Measurements from ENCODE around the gene RCOR1. TPM values are rescaled to one million over a fixed set of nuclear protein-coding genes. Genes with fewer than 3 reads are reported as not detected.

The RCOR1 gene
- total RNA-seq, 1 experiment from 2014 or later: 21.9 TPM

DNA sequence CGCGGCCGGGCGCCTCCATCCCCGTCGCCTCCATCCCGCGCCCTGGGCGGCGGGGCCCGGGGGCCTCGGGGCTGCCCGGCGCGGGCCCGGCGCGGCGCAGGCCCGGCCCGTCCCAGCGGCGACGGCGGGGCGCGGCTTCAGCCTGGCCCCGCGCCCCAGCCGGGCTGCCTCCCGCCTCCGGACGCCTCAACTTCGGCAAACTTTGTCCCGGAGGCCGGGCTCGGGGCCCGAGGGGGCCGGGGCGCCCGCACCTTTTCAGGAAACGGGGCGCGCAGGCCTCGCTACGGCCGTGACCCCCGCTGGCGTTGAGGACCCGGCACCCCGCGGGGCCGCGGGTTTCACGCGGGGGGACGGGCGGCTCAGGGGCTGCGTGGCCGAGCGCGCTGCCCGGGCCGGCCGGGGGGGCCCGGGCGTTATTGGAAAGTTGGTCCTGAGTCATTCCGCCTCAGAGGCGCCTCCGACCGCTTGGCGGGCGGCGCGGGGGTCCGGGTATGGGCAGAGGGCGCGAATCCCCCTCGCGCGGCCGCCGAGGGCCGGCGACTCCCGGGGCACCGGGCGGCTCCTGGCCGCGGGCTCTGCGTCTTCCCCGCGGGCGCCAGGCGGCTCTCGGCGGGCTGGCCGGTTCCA, 185.4 kb downstream of the RCOR1 start:
- H3K27ac ChIP-seq: peak overlapping the region; percentile 93
- no peaks in the 10 kb centered on the region for H3K27me3 ChIP-seq (replicated peaks)
- H3K36me3 ChIP-seq: peaks cover 13% of the 10 kb centered on the region
- H3K4me3 ChIP-seq: peak overlapping the region; percentile 98
- peak in 1 of 2 experiments; percentile 18 for DNase-seq (ENCODE audit: low read depth in 1 of 2, low spot score in 2 of 2)
- H3K4me1 ChIP-seq (replicated peaks): peaks cover 30% of the 10 kb centered on the region
- H3K9me3 ChIP-seq (replicated peaks): peaks cover 2% of the 10 kb centered on the region; the same call in 1 of the 2 replicates

DNA sequence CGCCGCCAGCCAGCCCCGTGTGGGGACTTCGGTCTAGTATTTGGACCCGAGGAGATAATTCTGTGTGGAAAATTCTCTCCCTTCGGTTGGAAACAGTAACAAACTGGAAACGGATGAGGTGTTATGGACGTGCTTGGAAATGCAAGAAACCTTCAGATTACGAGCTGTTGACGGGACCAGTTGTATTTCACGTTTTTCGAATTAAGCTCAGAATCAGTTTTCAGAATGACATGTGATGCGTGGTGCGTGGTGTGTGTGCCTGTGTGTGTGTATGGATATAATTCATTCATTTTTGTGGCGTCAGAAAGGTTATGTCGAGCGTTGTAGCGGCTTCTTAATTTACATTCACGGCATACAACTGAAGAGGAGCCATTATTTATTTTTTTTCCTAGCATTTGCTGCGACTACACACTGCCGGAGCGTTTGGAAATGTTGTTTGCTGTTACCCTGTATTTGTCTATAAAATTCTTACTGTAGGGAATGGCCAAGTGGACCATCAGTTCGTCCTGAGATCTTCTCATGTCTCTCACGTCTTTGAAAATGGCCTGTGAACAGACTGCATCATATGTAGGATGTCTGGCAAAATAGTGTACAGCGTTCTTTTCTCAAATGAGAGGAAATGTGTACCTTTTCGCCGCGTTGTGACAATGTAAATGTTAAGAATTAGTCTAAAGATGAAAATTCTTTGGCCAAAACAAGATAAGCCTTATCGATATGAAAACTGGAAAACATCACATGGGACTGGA, 186.1 kb downstream of the RCOR1 start:
- Histone ChIP-seq H3K27ac (peak overlapping the region; percentile 93), H3K4me3 (peak overlapping the region; percentile 98), H3K36me3 (peaks cover 13% of the 10 kb centered on the region), H3K4me1 (replicated peaks) (peaks cover 30% of the 10 kb centered on the region), H3K27me3 (replicated peaks) (no peaks in the 10 kb centered on the region), H3K9me3 (replicated peaks) (peaks cover 2% of the 10 kb centered on the region; the same call in 1 of the 2 replicates)
- peak in 1 of 2 experiments; percentile 32 for DNase-seq (ENCODE audit: low read depth in 1 of 2, low spot score in 2 of 2)

GRCh38 chr14:102779084-102779462, 186.6 kb downstream of the RCOR1 start:
- peak overlapping the region; percentile 98 for H3K4me3 ChIP-seq
- DNase-seq (ENCODE audit: low read depth in 1 of 2, low spot score in 2 of 2): no peak
- H3K27me3 ChIP-seq (replicated peaks): no peaks in the 10 kb centered on the region
- peaks cover 2% of the 10 kb centered on the region; the same call in 1 of the 2 replicates for H3K9me3 ChIP-seq (replicated peaks)
- H3K27ac ChIP-seq: no peak overlapping the region
- H3K36me3 ChIP-seq: peaks cover 13% of the 10 kb centered on the region
- peaks cover 30% of the 10 kb centered on the region for H3K4me1 ChIP-seq (replicated peaks)

GRCh38 chr14:102779574-102780315, 187.3 kb downstream of the RCOR1 start:
- peaks cover 25% of the 10 kb centered on the region for H3K4me1 ChIP-seq (replicated peaks)
- H3K9me3 ChIP-seq (replicated peaks): peaks cover 2% of the 10 kb centered on the region; the same call in 1 of the 2 replicates
- H3K36me3 ChIP-seq: peaks cover 13% of the 10 kb centered on the region
- no peak overlapping the region for H3K27ac ChIP-seq
- no peak overlapping the region for H3K4me3 ChIP-seq
- H3K27me3 ChIP-seq (replicated peaks): no peaks in the 10 kb centered on the region
- DNase-seq (ENCODE audit: low read depth in 1 of 2, low spot score in 2 of 2): no peak

Other genes with a start within 250 kb of the RCOR1 start
- 50.8 and 60.9 TPM in 2 replicates for gene CINP, start 229.8 kb upstream of the RCOR1 start, total RNA-seq (2014; rRNA removed; shearing (Covaris generic))
- gene TECPR2, start 229.7 kb upstream of the RCOR1 start, total RNA-seq (2014; rRNA removed; shearing (Covaris generic)): 4.0 and 4.8 TPM in 2 replicates
- 28.7 and 83.8 TPM in 2 replicates for gene ANKRD9, start 82.9 kb upstream of the RCOR1 start, total RNA-seq (2014; rRNA removed; shearing (Covaris generic))
- 19.0 and 24.2 TPM in 2 replicates for gene TRAF3, start 184.8 kb downstream of the RCOR1 start, total RNA-seq (2014; rRNA removed; shearing (Covaris generic))